ENCODE measurements around the gene ACO2. TPM values are rescaled to one million over a fixed set of nuclear protein-coding genes. Genes with fewer than 3 reads are reported as not detected.

ACO2 gene
- total RNA-seq, 1 experiment from 2014 or later = 66.6 TPM

DNA sequence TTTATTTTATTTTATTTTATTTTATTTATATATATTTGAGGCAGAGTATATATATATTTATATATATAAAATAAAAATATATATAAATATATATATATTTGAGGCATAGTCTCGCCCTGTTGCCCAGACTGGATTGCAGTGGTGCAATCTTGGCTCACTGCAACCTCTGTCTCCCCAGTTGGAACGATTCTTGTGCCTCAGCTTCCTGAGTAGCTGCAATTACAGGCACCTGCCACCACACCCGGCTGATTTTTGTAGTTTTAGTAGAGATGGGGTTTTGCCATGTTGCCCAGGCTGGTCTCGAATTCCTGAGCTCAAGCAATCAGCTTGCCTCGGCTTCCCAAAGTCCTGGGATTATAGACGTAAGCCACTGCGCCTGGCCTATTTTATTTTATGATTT lies 31.4 kb downstream of the ACO2 start:
- H3K27me3 ChIP-seq (ENCODE audit: insufficient read depth, low read length) = no peaks in the 10 kb centered on the region
- Mint-ChIP-seq H3K4me3 (no peak overlapping the region), H3K27me3 (ENCODE audit: low read depth) (no peaks in the 10 kb centered on the region), H3K9me3 (no peaks in the 10 kb centered on the region), H3K4me1 (no peaks in the 10 kb centered on the region), H3K27ac (no peak overlapping the region), H3K36me3 (ENCODE audit: insufficient read depth in 1 of 3, low read depth in 3 of 3) (peaks cover 4 to 30% (median 20%) of the 10 kb centered on the region in 3 experiments; a peak in 5 of 7 replicates)
- H4K20me1 ChIP-seq (ENCODE audit: control insufficient read depth, insufficient read depth, insufficient read length) = no peaks in the 10 kb centered on the region
- no peak overlapping the region for H3K23ac ChIP-seq (ENCODE audit: insufficient read length, low read depth, low read length)
- H3K56ac ChIP-seq (ENCODE audit: insufficient read length, low read depth, low read length) = no peak overlapping the region
- H2BK20ac ChIP-seq (ENCODE audit: low read depth, low read length, poor library complexity, severe bottlenecking) = no peak overlapping the region
- no peak overlapping the region for H2BK12ac ChIP-seq (ENCODE audit: insufficient read length, low read depth, low read length)
- no peak overlapping the region for H2AK5ac ChIP-seq (ENCODE audit: insufficient read length, low read length)
- H4K5ac ChIP-seq (ENCODE audit: insufficient read length, low read depth, low read length) = no peak overlapping the region
- H3K79me1 ChIP-seq (ENCODE audit: insufficient read depth, low read depth, low read length, poor library complexity, severe bottlenecking) = no peaks in the 10 kb centered on the region
- no peak overlapping the region for H4K8ac ChIP-seq (replicated peaks; ENCODE audit: insufficient read length, low read depth, low read length)
- DNase-seq = no peak
- H3K9ac ChIP-seq (ENCODE audit: extremely low read depth, insufficient read length, low read length) = no peak overlapping the region
- H2BK5ac ChIP-seq (ENCODE audit: insufficient read length, low read length) = no peak overlapping the region
- no peaks in the 10 kb centered on the region for H3K4me1 ChIP-seq (ENCODE audit: insufficient read depth, low read length)
- H3K18ac ChIP-seq (ENCODE audit: insufficient read length, low read depth, low read length) = no peak overlapping the region
- no peaks in the 10 kb centered on the region; the same call in 1 of the 2 replicates for H3K79me2 ChIP-seq (ENCODE audit: insufficient read depth, low read length)
- no peak overlapping the region for H2BK15ac ChIP-seq (ENCODE audit: low read depth, low read length)
- no peak overlapping the region for H2BK120ac ChIP-seq (ENCODE audit: low read depth, low read length, poor library complexity, severe bottlenecking)
- TF ChIP-seq, protein P1, sequence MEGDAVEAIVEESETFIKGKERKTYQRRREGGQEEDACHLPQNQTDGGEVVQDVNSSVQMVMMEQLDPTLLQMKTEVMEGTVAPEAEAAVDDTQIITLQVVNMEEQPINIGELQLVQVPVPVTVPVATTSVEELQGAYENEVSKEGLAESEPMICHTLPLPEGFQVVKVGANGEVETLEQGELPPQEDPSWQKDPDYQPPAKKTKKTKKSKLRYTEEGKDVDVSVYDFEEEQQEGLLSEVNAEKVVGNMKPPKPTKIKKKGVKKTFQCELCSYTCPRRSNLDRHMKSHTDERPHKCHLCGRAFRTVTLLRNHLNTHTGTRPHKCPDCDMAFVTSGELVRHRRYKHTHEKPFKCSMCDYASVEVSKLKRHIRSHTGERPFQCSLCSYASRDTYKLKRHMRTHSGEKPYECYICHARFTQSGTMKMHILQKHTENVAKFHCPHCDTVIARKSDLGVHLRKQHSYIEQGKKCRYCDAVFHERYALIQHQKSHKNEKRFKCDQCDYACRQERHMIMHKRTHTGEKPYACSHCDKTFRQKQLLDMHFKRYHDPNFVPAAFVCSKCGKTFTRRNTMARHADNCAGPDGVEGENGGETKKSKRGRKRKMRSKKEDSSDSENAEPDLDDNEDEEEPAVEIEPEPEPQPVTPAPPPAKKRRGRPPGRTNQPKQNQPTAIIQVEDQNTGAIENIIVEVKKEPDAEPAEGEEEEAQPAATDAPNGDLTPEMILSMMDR (conservative IDR thresholded peaks at IDR 0.05) = no peak
- H2AFZ ChIP-seq (ENCODE audit: low read length) = no peak overlapping the region
- H3K23me2 ChIP-seq (ENCODE audit: insufficient read length, low read depth, low read length, poor library complexity, severe bottlenecking) = no peaks in the 10 kb centered on the region
- WGBS (ENCODE audit: extremely low coverage, insufficient read length, low lambda C conversion rate) = no CpG with 5 or more reads among the region's 7 CpGs
- H3K4me2 ChIP-seq (ENCODE audit: insufficient read depth, insufficient read length, low read length) = no peak overlapping the region
- no peaks in the 10 kb centered on the region for H3K9me3 ChIP-seq (ENCODE audit: control insufficient read depth, low read depth, low read length)
- no peak overlapping the region for H3K14ac ChIP-seq (ENCODE audit: insufficient read depth, low read length)
- no peak overlapping the region for H3T11ph ChIP-seq (ENCODE audit: low read length)
- no peak overlapping the region for H3K27ac ChIP-seq (ENCODE audit: insufficient read length, low read depth, low read length)
- H3K4ac ChIP-seq (ENCODE audit: low read depth, low read length) = no peak overlapping the region
- no peak overlapping the region for H4K91ac ChIP-seq (ENCODE audit: insufficient read length, low read depth, low read length)

All from H9 (cell line).